Subcutaneous adipose tissue (tissue), 4 donors: ENCODE results near the gene ZNF330. TPM values are rescaled to one million over a fixed set of nuclear protein-coding genes. Genes with fewer than 3 reads are reported as not detected.

ENCODE experiments used
- CTCF ChIP-seq: fragments of 450-650 bp; IDR thresholded peaks from one replicate; pipeline ENCODE4 v1.5.1; 2016; ENCODE audit warnings: low read depth, mild to moderate bottlenecking, control low read depth, antibody characterized with exemption, moderate library complexity
- total RNA-seq, 4 donors: library from RNA; depleted of rRNA; stranded (reverse); fragments of >200 nt; gene quantifications; one replicate each; pipeline ENCODE4 v1.1.0, GENCODE V29; 2016

The ZNF330 gene
- total RNA-seq, 4 donors from 2014 or later, result 34.1 to 63.9 (median 44.1) TPM

- TF ChIP-seq CTCF, result no peak
Observed at GRCh38 chr4:141240671-141241070, 20.0 kb downstream of the ZNF330 start.

- TF ChIP-seq CTCF, result no peak
Observed at GRCh38 chr4:141241986-141242385, 21.3 kb downstream of the ZNF330 start.

GRCh38 chr4:141244419-141244818 lies 23.7 kb downstream of the ZNF330 start:
- no peak for TF ChIP-seq CTCF

GRCh38 chr4:141246243-141246642 lies 25.5 kb downstream of the ZNF330 start:
- no peak for TF ChIP-seq CTCF

GRCh38 chr4:141246683-141247429 lies 26.2 kb downstream of the ZNF330 start:
- TF ChIP-seq CTCF, result no peak

- TF ChIP-seq CTCF, result no peak
Observed at GRCh38 chr4:141247430-141247780, 26.7 kb downstream of the ZNF330 start.

- TF ChIP-seq CTCF, result no peak
Observed at GRCh38 chr4:141248029-141248428, 27.3 kb downstream of the ZNF330 start.
